OCI-LY3 (cell line): ENCODE results near the gene PLEKHG3.

Source experiments
- CTCF ChIP-seq: fragments of 200-600, 300-600 bp; sonication (generic); IDR thresholded peaks from 2 replicates; pipeline ENCODE4 v1.5.1; 2014; ENCODE audit warnings: antibody characterized with exemption, low read length, low read depth
- EZH2phosphoT487 ChIP-seq: fragments of 200-600 bp; shearing (Covaris generic); IDR thresholded peaks from 2 replicates; pipeline ENCODE4 v1.6.1; 2018; ENCODE audit warnings: antibody characterized with exemption, mixed run types, low read depth

- TF ChIP-seq CTCF, result no peak
- no peak for TF ChIP-seq EZH2phosphoT487
Measured at GRCh38 chr14:64721391-64721791, 17.2 kb downstream of the PLEKHG3 start.
